AG04449 (cell line): ENCODE measurements around the gene PBX4.

Source experiments
- CTCF ChIA-PET: fragments of 350-600 bp; formaldehyde crosslinking; extraction: SDS; loops from one replicate; lab custom pipeline; 2021; ENCODE audit warnings: antibody characterized with exemption; lab: Yijun Ruan, JAX
- POLR2A ChIA-PET: fragments of 400-600, 350-600 bp; formaldehyde crosslinking; extraction: SDS; loops from one replicate; lab custom pipeline; 2020; ENCODE audit warnings: antibody characterized with exemption, inconsistent platforms; lab: Yijun Ruan, JAX
- DNase-seq: peaks from one replicate; pipeline ENCODE4 v3.0.0-alpha.2; 2010; ENCODE audit warnings: low read depth, low spot score
- H3K4me3 ChIP-seq: 2 replicates; pipeline ENCODE4 v1.5.1; 2011; ENCODE audit warnings: low read depth, mild to moderate bottlenecking, control low read depth, low read length
- CTCF ChIP-seq: IDR thresholded peaks from one replicate; pipeline ENCODE4 v1.5.1; 2011; ENCODE audit warnings: mild to moderate bottlenecking, moderate library complexity, low read length, control low read depth, inconsistent platforms; ENCODE audit not compliant: insufficient read depth; ENCODE audit errors: missing control alignments

PBX4 gene

GRCh38 chr19:19651076-19651475, 32.6 kb upstream of the PBX4 start:
- CTCF ChIA-PET, result interaction anchor here (1.2 to 8.0 kb wide), 5 partner anchors 11 to 119 kb away, joined by 3 to 279 read pairs (median 5); partner anchors contain the start of genes ATP13A1, CILP2 and YJEFN3
- no peak for DNase-seq
- POLR2A ChIA-PET, result no interaction called here
- TF ChIP-seq CTCF, result no peak
- no peak overlapping the region for H3K4me3 ChIP-seq

- no peak for TF ChIP-seq CTCF
- DNase-seq, result no peak
- H3K4me3 ChIP-seq, result no peak overlapping the region
- CTCF ChIA-PET, result interaction anchor here (8.0 kb wide), 1 partner anchor 117 kb away, joined by 279 read pairs; the partner anchor contains the start of genes CILP2 and YJEFN3
- POLR2A ChIA-PET, result no interaction called here
Observed at GRCh38 chr19:19650331-19650730, 31.8 kb upstream of the PBX4 start.

- ChIA-PET POLR2A (no interaction called here), CTCF (interaction anchor here (8.0 kb wide), 1 partner anchor 116 kb away, joined by 279 read pairs; the partner anchor contains the start of genes CILP2 and YJEFN3)
- no peak overlapping the region for H3K4me3 ChIP-seq
- no peak for DNase-seq
- TF ChIP-seq CTCF, result no peak
Observed at GRCh38 chr19:19649580-19649995, 31.1 kb upstream of the PBX4 start.

- TF ChIP-seq CTCF, result no peak
- no peak overlapping the region for H3K4me3 ChIP-seq
- CTCF ChIA-PET, result interaction anchor here (0.6 to 8.0 kb wide), 2 partner anchors 116 to 205 kb away, joined by 3 to 279 read pairs; partner anchors contain the start of genes CILP2 and YJEFN3
- DNase-seq, result no peak
- POLR2A ChIA-PET, result no interaction called here
Observed at GRCh38 chr19:19649155-19649554, 30.7 kb upstream of the PBX4 start.

GRCh38 chr19:19647037-19647835, 28.7 kb upstream of the PBX4 start:
- CTCF ChIA-PET, result interaction anchor here (8.0 kb wide), 1 partner anchor 114 kb away, joined by 279 read pairs; the partner anchor contains the start of genes CILP2 and YJEFN3
- POLR2A ChIA-PET, result no interaction called here
- no peak for DNase-seq
- H3K4me3 ChIP-seq, result no peak overlapping the region
- TF ChIP-seq CTCF, result no peak

- TF ChIP-seq CTCF, result no peak
- CTCF ChIA-PET, result interaction anchor here (1.2 to 8.0 kb wide), 8 partner anchors 7 to 112 kb away, joined by 3 to 279 read pairs (median 27); partner anchors contain the start of genes ATP13A1, CILP2 and YJEFN3
- no peak for DNase-seq
- H3K4me3 ChIP-seq, result no peak overlapping the region
- POLR2A ChIA-PET, result no interaction called here
Observed at GRCh38 chr19:19645233-19645870, 26.9 kb upstream of the PBX4 start.
